ENCODE measurements around the gene MYO19.

Gene MYO19, protein sequence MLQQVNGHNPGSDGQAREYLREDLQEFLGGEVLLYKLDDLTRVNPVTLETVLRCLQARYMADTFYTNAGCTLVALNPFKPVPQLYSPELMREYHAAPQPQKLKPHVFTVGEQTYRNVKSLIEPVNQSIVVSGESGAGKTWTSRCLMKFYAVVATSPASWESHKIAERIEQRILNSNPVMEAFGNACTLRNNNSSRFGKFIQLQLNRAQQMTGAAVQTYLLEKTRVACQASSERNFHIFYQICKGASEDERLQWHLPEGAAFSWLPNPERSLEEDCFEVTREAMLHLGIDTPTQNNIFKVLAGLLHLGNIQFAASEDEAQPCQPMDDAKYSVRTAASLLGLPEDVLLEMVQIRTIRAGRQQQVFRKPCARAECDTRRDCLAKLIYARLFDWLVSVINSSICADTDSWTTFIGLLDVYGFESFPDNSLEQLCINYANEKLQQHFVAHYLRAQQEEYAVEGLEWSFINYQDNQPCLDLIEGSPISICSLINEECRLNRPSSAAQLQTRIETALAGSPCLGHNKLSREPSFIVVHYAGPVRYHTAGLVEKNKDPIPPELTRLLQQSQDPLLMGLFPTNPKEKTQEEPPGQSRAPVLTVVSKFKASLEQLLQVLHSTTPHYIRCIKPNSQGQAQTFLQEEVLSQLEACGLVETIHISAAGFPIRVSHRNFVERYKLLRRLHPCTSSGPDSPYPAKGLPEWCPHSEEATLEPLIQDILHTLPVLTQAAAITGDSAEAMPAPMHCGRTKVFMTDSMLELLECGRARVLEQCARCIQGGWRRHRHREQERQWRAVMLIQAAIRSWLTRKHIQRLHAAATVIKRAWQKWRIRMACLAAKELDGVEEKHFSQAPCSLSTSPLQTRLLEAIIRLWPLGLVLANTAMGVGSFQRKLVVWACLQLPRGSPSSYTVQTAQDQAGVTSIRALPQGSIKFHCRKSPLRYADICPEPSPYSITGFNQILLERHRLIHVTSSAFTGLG

GRCh38 chr17:36534840-36535668 lies at the start of gene MYO19, which contains the start of gene PIGW:
TSS of gene MYO19 (minus strand) at chr17:36534868. CDS start at chr17:36532538, 2,330 bp downstream.
TSS of gene PIGW (plus strand) at chr17:36534987. CDS start at chr17:36537102, 2,115 bp downstream.
- DNase-seq, result peak; percentile 87

- DNase-seq, result no peak
These were observed 49.1 kb upstream of the MYO19 start for GRCh38 chr17:36583787-36584186.

- no peak for DNase-seq
These were observed 44.0 kb upstream of the MYO19 start for GRCh38 chr17:36578671-36579070.

GRCh38 chr17:36576793-36577192 lies 42.1 kb upstream of the MYO19 start:
- no peak for DNase-seq

GRCh38 chr17:36575028-36575427 lies 40.4 kb upstream of the MYO19 start:
- DNase-seq, result no peak

DNA sequence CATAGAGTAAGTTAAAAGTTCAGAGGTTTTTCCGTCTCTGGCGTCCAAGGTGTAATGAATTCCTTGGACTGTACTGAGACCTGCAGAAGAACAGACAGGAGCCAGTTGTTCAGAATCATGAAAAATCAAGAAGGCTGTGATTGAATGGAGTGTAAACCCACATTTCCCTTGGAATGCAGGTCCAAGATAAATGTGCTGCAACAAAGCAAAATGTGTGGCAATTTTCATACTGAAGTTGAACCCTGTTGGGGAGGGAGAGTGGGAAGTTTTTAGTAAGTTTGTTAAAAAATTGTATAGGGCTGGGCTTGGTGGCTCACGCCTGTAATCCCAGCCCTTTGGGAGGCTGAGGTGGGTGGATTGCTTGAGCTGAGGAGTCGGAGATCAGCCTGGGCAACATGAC lies 31.4 kb upstream of the MYO19 start:
- DNase-seq, result no peak

GRCh38 chr17:36553459-36553858 lies 18.8 kb upstream of the MYO19 start:
- no peak for DNase-seq

DNA sequence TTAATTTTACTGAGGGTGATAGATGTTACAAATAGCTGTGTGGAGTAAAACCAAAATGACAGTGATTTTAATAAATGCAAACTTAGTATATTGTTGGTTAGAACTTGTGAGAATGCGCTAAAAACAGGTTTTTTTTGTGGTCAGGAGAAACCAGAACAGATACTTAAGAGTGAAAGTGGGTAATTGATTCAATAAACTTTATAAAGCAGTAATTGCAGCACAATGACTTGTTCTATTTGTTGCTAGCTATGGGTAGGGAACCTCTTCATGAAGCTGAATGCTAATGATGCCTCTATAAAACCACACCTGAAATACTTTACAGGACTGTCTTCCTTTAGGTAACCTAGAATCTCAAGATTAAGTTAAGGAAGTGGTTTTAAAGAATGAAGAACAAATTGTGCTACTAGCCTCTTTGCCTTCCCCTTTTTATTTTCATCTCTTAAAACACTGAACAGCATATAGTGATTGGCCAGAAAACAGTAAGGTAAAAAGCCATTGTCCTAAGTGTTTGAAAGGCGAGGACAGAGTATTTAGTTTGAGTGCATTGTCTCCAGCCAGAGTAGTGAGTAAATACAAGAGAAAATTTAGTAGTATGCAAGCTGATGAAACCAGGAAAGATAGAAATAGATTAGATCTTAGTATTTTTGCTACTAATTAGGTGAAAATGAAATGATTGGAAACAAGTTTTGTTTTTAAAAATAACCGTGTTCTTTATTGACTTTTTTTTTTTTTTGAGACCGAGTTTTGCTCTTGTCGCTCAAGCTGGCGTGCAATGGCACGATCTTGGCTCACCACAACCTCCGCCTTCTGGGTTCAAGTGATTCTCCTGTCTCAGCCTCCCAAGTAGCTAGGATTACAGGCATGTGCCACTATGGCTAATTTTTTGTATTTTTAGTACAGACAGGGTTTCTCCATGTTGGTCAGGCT lies 16.1 kb upstream of the MYO19 start:
- no peak for DNase-seq

DNA sequence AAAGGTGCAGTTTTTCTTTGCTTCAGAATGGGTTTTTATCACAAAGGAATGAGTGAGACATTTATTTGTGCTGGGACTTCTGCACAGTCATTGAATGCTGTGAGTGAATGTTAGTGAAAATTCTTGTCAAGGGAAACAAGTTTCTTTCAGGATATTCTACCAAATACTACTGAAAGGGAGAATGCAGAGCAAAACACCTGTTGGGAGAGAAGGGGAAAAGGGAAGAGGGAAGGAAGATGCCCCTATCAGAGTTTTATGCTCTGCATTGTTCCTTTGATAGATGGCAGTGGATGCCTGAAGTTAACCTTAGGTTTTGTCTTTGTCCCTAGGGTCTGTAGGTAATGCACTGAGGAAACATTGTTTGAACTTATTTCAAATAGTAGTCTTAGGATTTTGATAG lies 13.1 kb upstream of the MYO19 start:
- no peak for DNase-seq

DNA sequence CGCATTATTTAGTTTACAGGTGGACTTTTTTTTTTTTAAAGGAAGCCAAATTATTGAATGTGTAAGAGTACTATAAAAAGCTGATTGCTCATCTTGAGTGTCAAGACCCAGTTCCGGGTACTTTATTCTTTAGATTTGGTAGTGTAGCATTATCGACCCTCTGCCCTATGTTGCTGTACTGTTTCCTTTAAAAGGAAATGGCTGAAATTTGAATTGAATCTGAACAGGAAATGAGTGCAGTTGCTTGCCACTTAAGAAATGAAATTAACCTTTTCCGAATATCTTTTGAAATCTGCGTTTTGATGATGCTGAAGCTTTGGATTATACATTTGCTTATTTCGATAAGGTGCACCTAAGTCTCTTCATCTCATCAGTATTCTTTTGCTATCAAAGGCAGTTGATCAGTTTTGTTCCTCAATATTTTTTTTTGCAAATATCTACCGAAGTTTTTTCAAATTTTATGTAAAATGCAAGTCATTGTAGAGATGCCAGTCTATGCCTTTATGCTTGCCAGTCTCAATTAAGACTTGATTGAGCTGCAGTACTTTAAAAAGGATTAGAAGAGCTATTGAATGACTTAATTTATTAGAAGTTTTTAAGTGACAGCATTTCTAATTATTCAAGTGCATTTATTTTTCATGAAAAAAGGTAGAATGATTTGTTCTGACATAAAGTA lies 11.9 kb upstream of the MYO19 start:
- no peak for DNase-seq

GRCh38 chr17:36545465-36546417 lies 11.1 kb upstream of the MYO19 start:
- peak; percentile 96 for DNase-seq

DNA sequence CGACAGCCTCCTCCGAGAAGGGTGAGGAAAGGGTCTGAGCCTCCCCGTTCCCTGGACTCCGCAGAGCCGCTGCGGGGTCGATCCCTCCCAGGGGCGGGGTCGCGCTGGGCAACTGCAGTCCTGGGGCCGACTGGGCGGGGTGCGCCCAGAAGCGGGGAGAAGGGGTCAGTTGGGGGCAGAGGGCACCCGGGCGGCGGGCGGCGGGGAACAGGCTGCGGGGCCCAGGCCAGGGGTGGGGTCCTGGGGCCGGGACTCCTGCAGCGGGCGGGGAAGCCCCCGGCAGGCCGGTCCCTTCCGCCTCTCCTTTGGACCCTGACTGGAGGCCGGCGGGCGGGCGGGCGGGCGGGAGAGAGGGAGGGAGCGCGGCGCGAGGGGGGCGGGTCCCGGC lies 10.4 kb upstream of the MYO19 start:
- no peak for DNase-seq

- peak; percentile 95 for DNase-seq
These were observed 9.8 kb upstream of the MYO19 start, which contains the start of gene GGNBP2 for GRCh38 chr17:36544307-36545076. TSS of gene GGNBP2 (plus strand) at chr17:36544919. CDS start at chr17:36545725, 806 bp downstream.

DNA sequence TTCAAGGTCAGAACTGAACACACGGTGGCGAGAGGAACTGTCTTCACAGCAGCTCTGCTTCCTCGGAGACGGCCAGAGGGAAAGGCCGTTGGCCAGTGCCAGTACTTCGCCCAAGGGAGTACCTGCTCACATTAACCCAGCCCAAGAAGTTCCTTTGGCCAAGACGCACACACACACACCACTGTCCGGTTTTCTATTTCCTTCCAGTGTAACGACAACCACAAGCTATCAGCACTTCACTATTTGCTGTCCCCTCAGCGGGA lies 9.3 kb upstream of the MYO19 start:
- DNase-seq, result peak; percentile 10

DNA sequence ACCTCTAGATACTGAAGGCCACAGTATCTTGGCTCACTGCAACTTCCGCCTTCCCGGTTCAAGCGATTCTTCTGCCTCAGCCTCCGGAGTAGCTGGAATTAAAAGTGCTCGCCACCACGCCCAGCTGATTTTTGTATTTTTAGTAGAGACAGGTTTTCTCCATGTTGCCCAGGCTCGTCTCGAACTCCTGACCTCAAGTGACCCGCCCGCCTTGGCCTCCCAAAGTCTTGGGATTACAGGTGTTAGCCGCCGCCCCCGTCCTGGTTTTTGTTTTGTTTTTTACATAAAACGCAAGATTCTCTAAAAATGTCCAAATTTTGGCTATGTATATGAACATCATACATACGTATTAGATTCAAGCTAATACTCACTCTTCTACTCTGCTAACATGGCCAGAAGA lies 8.1 kb upstream of the MYO19 start:
- DNase-seq, result no peak

- DNase-seq, result no peak
These were observed 6.0 kb upstream of the MYO19 start for GRCh38 chr17:36540696-36541095.

DNA sequence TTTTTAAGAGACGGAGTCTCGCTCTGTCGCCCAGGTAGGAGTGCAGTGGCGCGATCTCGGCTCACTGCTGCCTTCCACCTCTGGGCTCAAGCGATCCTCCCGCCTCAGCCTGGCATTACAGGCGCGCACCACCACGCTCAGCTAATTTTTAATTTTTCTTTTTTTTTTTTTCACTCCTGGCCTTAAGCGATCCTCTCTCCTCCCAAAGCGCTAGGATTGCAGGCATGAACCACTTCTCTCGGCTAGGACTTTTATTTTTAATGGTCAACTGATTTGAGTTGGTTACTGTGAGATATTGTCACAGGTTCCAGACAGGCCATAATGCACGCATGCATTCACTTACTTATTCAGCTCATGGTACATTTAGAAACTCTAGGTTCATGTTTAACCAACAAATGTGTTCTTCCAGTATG lies 1.0 kb upstream of the MYO19 start:
- DNase-seq, result no peak

DNA sequence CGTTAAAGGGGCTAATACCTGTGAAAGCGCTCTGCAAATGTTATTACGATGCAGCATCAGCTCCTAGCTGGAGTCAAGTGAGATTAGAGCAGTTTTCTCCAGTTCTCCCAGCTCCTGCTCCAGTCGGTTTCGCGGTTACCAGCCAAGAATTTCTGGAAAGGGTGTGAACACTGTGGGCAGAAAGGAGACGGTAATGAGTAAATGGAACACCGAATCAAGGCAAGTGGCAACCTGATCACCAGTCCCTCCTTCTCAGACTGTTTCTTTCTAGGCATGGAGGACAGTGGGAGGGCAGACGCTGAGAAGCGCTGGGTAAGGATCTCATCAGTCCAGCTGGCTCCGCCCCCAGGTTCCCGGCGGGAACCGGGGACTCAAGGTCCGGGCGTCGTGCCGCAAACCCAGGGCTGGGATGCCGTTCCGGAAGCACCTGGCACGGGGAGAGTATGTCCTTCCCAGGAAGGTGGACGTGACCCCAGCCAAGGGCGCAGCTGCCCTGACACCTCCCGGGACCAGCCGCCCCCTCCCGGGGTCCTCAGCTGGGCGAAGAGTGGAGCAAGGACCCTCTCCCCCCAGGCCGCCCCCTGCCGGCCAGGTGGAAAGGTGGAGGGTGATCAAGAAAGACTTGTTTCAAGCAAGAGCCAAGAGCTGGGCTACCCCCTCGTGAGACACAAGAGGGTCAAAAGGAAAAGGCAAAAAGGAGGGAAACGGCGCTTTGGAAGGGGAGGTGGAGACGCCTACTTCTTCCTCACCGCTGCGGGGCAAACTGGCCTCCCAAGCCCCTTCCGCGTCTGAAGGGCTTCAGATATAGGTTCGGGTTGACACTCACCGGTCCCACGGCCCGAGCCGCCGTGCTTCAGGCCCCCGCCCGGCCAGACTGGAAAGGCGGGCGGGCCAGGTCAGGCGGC lies 481 bp downstream of the MYO19 start:
- peak; percentile 46 for DNase-seq
